Brain microvascular endothelial cell (primary cell): ENCODE data around the gene PSRC1.

ENCODE experiments used
- DNase-seq: peaks from one replicate; pipeline ENCODE4 v3.0.0-alpha.2; 2020
- H3K27ac ChIP-seq: fragments of 250-450 bp; sonication (Bioruptor Pico); 2 replicates; pipeline ENCODE4 v1.5.1; 2020; ENCODE audit warnings: mild to moderate bottlenecking, moderate library complexity
- H3K27me3 ChIP-seq: fragments of 250-450 bp; sonication (Bioruptor Pico); replicated peaks from 2 replicates; pipeline ENCODE4 v1.5.1; 2020; ENCODE audit warnings: mild to moderate bottlenecking
- H3K36me3 ChIP-seq: fragments of 250-450 bp; sonication (Bioruptor Pico); replicated peaks from 2 replicates; pipeline ENCODE4 v1.5.1; 2020; ENCODE audit warnings: mild to moderate bottlenecking
- H3K4me3 ChIP-seq: 2 replicates; pipeline ENCODE4 v1.5.1; 2011; ENCODE audit warnings: low read depth, mild to moderate bottlenecking, control low read depth, low read length, moderate library complexity
- CTCF ChIP-seq: IDR thresholded peaks from 2 replicates; pipeline ENCODE4 v1.5.1; 2011; ENCODE audit warnings: low read depth, mild to moderate bottlenecking, moderate library complexity, low read length, control low read depth, inconsistent platforms; ENCODE audit errors: missing control alignments
- in situ Hi-C: cut with HindIII; loops from 2 replicates; pipeline ENCODE4 v1.10.0; 2017; ENCODE audit warnings: low sequenced_read_pairs, low pct_ligation_motif_present

The PSRC1 gene

GRCh38 chr1:109261006-109261405 is 21.9 kb downstream of the PSRC1 start:
- TF ChIP-seq CTCF = no peak
- in situ Hi-C loops = no loop called here
- Histone ChIP-seq H3K27me3 (no peaks in the 10 kb centered on the region), H3K4me3 (no peak overlapping the region), H3K36me3 (no peaks in the 10 kb centered on the region), H3K27ac (no peak overlapping the region)
- no peak for DNase-seq

GRCh38 chr1:109259674-109260557 is 23.0 kb downstream of the PSRC1 start:
- no peak overlapping the region for H3K4me3 ChIP-seq
- no peak for DNase-seq
- no peak for TF ChIP-seq CTCF
- no peak overlapping the region for H3K27ac ChIP-seq
- in situ Hi-C loops = no loop called here
- H3K36me3 ChIP-seq = no peaks in the 10 kb centered on the region
- no peaks in the 10 kb centered on the region for H3K27me3 ChIP-seq

- no peak for DNase-seq
- Histone ChIP-seq H3K27ac (no peak overlapping the region), H3K4me3 (no peak overlapping the region), H3K27me3 (no peaks in the 10 kb centered on the region), H3K36me3 (no peaks in the 10 kb centered on the region)
- in situ Hi-C loops = no loop called here
- TF ChIP-seq CTCF = no peak
Observed at GRCh38 chr1:109258481-109259466, 24.2 kb downstream of the PSRC1 start.

- Histone ChIP-seq H3K27ac (no peak overlapping the region), H3K36me3 (no peaks in the 10 kb centered on the region), H3K27me3 (no peaks in the 10 kb centered on the region), H3K4me3 (no peak overlapping the region)
- no peak for TF ChIP-seq CTCF
- in situ Hi-C loops = no loop called here
- DNase-seq = no peak
Observed at GRCh38 chr1:109257682-109258421, 25.1 kb downstream of the PSRC1 start.

DNA sequence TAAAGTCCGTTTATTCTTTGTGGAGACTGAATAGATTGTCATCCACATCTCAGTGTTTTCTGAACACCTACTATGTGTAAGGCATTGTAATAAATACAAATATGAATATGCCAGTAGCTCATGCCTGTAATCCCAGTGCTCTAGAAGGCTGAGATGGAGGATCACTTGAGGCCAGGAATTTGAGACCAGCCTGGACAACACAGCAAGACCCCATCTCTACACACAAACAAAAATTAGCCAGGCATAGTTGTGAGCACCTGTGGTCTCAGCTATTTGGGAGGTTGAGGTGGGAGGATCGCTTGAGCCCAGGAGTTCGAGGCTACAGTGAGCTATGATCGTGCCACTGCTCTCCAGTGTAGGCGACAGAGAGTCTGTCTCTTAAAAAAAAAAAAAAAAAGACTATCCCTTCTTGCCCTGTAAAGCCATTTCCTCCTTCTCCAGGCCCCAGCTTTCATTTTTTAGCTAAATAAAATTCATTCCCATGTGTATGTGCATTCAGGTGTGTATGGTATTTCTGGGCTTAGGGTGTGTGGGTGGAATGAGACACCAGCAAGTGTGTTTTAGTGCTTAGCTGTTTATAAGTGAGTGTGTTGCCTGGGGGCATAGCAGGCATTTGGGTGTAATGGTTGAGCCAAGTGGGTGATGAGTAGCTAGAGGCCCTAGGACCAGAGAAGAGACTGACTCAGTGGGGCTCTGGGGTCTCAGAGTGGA is 25.8 kb downstream of the PSRC1 start:
- no peak overlapping the region for H3K27ac ChIP-seq
- no peak for DNase-seq
- TF ChIP-seq CTCF = no peak

More for the DNA sequence above, 25.8 kb downstream of the PSRC1 start:
- no peaks in the 10 kb centered on the region for H3K27me3 ChIP-seq
- H3K36me3 ChIP-seq = no peaks in the 10 kb centered on the region
- in situ Hi-C loops = no loop called here
- H3K4me3 ChIP-seq = no peak overlapping the region
